ENCODE data around the gene HNRNPR. TPM values are rescaled to one million over a fixed set of nuclear protein-coding genes. Genes with fewer than 3 reads are reported as not detected.

HNRNPR gene
- total RNA-seq, 1 experiment from 2014 or later = 149 TPM

DNA sequence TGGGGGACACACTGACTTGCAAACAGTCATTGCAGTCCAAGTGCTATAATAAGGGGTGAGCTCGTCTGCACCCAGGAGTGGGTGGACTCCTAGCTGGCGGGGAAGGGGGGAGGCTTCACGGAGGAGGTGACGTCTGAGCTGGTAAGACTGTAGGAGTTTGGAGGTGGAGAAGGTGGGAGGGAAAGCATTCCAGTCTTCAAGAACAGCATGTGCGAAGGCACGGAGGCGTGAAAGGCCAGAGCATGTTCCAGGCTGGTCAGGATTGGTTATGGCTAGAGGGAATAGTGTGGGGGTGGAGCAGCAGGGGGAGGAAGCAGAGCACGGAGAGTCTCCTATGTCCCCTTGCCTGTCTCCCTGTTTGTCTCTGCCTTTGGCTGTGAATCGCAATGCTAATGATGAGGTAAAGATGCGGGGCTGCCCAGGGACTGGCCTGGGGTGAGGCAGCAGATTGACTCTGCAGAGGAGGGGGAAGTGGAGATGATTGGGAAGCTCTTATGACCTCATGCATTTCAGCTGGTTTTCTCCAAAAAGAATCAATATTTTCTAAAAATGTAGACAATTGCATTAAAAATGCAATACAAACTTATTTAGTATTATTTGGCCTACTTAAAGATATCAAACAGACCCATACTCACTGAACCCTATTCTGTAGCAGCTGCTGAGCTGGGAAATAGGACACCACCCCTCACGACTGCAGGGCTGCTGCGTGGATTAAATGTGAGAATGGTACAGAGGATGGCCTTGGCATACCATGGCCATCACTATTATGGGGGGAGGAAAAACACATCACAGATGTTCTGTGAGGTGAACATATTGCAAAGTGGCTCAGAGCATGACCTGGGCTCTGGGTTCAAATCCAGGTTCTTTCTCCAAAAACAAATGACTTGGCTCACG is 28.1 kb upstream of the HNRNPR start:
- H3K36me3 ChIP-seq = peaks cover 4% of the 10 kb centered on the region
- H3K4me3 ChIP-seq = no peak overlapping the region
- H3K27me3 ChIP-seq = no peaks in the 10 kb centered on the region
- H3K9me3 ChIP-seq = peaks cover 2% of the 10 kb centered on the region; the same call in 1 of the 2 replicates
- no peak for DNase-seq

DNA sequence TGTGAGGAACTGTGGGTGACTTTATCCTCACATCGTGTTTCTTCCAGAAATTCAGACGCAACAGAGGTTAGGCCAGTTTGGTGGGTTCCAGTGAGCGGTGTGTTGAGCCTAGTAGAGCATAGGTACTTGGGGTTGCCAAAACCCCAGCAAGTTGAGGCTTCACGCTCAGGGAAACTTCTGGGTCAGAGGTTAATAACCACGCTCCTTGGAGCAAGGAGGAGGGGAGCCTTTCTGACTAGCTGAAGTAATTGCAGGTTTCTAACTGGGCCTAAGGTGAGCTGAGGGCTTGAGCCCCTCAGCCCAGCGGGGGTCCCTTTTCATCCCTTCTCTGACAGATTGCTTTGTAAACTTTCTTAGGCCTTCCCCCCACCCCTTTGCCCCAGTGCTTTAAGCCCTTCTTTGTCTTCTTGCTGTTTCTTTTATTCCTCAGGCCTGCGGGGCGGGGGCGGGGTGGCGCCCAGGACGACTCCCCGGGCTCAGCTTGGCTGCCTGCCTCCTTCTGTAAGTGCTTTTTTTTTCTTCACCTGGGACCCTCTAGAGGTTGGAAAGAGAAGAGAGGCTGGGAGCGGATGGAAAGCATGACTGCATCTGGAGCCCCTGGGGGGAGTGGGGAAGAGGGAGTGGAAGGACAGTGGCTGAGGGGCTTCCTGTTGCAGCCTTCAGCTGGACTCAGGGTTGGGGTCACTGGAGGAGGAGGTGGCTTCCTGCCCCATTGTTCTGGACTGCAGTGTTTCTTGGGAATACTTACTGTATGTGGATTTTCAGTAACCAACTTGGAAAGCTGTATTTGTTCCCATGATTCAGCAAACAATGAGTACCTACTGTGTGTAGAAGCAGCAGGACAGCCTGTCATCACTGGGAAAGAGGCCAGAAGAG is 26.9 kb upstream of the HNRNPR start:
- Histone ChIP-seq H3K36me3 (peaks cover 16% of the 10 kb centered on the region), H3K4me3 (peak overlapping the region; percentile 74; the same call in 1 of the 2 replicates), H3K27me3 (no peaks in the 10 kb centered on the region), H3K9me3 (peaks cover 15% of the 10 kb centered on the region)
- DNase-seq = no peak

DNA sequence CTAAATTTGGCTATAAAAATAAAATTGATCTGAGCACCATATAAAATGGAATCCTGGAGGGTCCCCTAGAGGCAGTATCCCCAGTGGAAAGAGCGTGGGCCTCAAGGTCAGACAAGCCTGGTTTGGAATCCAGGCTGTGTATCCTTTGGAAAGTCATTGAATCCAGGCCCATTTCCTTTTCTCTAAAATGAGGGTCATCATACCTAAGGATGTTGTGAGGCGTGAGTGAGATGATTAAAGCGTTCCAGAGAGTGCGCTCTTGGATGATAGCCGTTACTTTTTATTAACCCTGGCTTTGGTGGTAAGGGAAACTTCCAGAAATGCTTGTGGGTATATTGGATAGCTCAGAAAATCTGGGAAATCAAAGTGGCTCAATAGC is 26.2 kb upstream of the HNRNPR start:
- Histone ChIP-seq H3K27me3 (no peaks in the 10 kb centered on the region), H3K9me3 (peaks cover 19% of the 10 kb centered on the region), H3K4me3 (peak overlapping the region; percentile 74), H3K36me3 (peaks cover 23% of the 10 kb centered on the region)
- no peak for DNase-seq

DNA sequence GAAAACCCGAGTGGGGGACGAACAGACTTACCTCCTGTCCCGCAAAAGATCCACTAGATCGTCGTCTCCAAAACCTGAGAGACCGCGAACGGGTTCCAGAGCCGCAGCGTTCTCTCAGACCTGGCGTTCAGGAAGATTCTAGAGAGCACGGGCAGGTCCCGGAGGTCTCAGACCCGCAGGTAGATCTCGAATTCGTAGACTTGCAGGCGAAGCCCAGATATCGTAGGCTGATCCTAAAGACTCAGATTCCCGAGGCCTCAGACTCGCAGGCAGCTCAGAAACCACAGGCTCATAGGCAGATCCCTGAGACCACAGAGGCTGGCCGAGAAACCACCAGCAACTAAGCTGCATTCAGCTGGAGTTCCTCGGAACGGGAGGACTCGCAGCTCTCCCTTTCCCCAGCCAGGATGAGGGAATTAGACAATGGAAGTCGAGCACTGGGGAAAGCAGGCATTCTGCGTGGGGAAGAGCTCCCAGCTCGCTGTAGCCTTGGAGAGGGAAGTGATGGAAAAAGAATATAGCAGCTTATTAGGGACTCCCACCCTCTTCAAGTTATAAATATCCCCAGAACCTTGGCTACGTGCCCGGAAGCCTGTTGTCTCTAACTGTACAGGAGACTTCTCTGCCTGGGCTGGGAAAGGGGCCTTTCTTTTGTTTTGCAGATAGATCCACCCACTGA is 25.4 kb upstream of the HNRNPR start, which contains the start of gene ZNF436:
Gene ZNF436, minus strand, starts transcription at position 502 of the 679 bp plus-strand sequence. CDS start 1,831 bp downstream, outside the sequence.
- DNase-seq = peak; percentile 75

DNA sequence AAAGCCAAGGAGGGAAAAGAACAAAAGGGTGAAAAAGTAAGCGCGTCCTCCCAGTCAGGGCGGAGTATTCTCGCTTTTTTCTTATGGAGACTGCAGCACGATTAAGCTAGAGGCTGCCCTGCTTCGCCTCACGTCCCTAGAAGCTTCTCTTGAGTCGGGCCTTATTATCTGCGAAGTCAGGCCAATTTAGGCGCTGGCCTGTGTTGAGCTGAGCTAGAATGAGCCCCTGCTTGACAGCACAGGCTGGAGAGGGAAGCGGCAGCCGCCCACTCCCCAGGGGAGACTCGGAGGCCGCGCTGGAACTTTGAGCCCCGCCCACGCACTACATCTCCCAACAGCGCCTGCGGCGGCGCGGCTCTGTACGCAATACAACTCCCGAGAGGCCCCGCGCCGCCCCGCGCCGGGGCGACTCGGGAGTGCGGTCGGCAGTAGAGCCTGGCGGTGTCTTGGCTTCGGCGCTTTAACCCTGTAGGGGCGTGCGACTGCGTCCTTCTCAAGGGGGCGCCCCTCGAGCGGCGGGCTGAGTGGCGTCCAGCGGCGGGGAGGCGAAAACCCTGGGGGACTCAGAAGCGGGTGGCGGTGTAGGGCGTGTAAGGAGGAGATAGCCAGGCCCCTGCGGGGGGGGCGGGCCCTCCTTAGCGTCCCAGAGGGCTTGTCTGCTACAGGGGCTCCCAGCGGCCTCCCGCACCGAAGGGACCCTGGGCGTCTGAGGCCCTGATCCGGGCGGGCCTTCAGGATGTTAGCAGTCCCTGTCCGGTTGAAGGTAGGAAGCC is 24.7 kb upstream of the HNRNPR start:
- Histone ChIP-seq H3K36me3 (peaks cover 36% of the 10 kb centered on the region), H3K4me3 (peak overlapping the region; percentile 74), H3K27me3 (no peaks in the 10 kb centered on the region), H3K9me3 (peaks cover 29% of the 10 kb centered on the region)
- DNase-seq = peak; percentile 93

More for the DNA sequence above, 25.4 kb upstream of the HNRNPR start, which contains the start of gene ZNF436:
- Histone ChIP-seq H3K4me3 (peak within 1 kb of the TSS; percentile 74), H3K9me3 (peaks cover 24% of the 10 kb centered on the region), H3K27me3 (no peaks in the 10 kb centered on the region), H3K36me3 (peaks cover 29% of the 10 kb centered on the region)

DNA sequence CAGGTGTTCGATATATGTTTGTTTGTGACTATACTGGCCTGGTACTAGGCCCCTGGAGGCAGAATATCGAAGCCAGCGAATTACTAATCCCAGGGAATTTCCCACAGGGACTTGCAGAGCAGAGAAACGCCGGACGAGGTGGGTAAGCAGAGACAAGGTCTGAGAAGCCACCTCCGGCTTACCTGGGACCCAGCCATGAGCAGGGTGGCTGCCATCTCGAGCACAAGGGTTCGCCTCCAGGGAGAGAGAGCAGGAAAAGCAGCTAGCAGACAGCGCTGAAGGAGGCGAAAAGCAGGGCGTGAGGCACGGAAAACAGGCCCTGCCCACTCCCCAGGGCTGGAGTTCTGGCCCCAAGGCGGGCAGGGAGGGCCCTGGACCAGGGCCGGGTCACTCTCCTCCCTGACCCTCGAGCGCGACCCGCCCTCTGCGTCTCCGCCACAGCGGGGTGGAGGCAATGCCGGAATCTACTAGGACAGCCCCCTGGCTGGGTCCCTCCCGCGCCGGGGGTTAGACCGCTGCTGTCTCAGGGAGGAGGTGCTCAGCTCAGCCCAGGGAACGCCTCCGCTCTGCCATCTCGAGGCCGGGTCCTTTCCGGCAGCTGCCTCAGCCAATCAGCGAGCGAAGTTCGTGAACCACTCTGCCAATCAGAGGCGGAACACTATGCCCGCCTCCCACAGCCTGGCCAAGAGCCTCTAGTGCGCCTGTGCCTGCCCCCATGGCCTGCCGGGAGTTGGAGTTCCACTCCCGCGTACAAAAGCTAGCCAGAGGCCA is 23.9 kb upstream of the HNRNPR start:
- peaks cover 36% of the 10 kb centered on the region for H3K9me3 ChIP-seq
- H3K27me3 ChIP-seq = no peaks in the 10 kb centered on the region
- peaks cover 44% of the 10 kb centered on the region for H3K36me3 ChIP-seq
- H3K4me3 ChIP-seq = peak overlapping the region; percentile 74
- peak; percentile 99 for DNase-seq

DNA sequence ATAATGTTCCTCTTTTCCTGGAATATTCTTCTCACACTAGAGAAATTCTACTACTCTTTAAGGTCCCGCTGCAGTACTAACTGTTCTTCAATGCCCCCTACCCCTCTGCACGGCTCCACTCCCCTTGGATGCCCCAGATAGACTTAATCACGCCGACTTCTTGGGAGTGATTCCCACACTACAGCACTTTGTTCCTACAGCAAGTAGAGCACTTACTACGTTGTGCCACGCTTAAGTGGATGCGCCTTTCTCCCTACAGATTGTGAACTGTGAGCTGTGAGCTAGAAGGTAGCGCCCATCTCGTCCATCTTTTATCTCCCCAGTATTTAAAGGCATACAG is 23.3 kb upstream of the HNRNPR start:
- no peaks in the 10 kb centered on the region for H3K27me3 ChIP-seq
- H3K4me3 ChIP-seq = peak overlapping the region; percentile 74
- H3K9me3 ChIP-seq = peaks cover 42% of the 10 kb centered on the region
- peaks cover 49% of the 10 kb centered on the region for H3K36me3 ChIP-seq
- no peak for DNase-seq

DNA sequence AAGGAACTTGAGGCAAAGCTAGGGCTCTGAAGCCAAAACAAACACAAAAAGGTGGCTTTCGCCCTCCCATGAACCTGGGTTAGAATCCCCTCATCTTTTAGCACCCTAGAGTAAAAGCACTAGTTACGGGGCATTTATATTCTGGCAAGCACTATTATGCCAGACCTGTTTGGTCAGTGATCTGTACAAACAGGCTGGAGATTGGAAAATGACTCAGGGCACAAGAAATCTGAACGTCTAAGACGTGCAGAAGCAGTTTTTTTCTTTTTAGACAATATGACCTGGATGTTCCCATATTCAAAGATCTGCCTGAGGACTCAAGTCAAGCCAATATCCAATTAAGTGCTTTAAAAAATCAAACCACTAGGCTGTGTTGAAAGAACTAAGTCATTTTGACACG is 22.5 kb upstream of the HNRNPR start:
- H3K4me3 ChIP-seq = no peak overlapping the region
- peaks cover 58% of the 10 kb centered on the region for H3K36me3 ChIP-seq
- peaks cover 50% of the 10 kb centered on the region for H3K9me3 ChIP-seq
- no peak for DNase-seq
- no peaks in the 10 kb centered on the region for H3K27me3 ChIP-seq

DNA sequence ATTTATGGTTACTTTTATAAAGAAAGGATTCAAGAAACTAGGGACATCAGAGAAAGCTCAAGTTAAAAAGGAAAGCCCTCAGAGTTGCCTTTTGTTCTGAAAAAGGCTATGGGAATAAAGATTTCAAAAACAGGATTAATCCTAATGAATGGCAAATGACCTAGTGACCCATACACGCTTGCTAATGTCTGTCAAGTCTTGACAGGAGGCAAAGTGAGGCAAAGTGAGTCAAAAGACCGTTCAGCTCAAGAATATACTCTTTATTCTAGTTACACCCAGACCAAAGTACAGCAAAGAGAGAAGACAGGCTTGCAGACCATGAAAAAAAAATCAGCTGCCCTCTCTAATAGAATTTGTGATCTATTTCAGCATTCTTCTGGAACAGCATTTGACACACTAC is 22.1 kb upstream of the HNRNPR start:
- Histone ChIP-seq H3K9me3 (peaks cover 55% of the 10 kb centered on the region), H3K4me3 (no peak overlapping the region), H3K27me3 (no peaks in the 10 kb centered on the region), H3K36me3 (peaks cover 62% of the 10 kb centered on the region)
- DNase-seq = no peak

DNA sequence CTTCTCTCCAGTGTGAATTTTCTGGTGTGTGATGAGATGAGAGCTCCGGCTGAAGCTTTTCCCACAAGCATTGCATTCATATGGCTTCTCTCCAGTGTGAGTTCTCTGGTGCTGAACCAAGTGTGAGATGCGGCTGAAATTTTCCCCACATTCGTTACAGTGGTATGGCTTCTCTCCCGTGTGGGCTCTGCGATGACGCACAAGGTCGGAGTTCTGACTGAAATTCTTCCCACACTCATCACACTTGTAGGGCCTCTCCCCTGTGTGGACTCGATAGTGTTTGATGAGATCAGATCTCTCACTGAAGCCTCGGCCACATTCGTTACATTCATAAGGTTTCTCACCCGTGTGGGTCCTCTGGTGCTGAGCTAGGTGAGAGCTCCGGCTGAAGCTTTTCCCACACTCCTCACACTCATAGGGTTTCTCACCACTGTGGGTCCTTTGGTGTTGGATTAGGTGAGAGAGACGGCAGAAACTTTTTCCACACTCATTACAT is 18.2 kb upstream of the HNRNPR start:
- no peak for DNase-seq
- Histone ChIP-seq H3K4me3 (no peak overlapping the region), H3K9me3 (peaks cover 76% of the 10 kb centered on the region), H3K36me3 (peaks cover 87% of the 10 kb centered on the region), H3K27me3 (no peaks in the 10 kb centered on the region)

DNA sequence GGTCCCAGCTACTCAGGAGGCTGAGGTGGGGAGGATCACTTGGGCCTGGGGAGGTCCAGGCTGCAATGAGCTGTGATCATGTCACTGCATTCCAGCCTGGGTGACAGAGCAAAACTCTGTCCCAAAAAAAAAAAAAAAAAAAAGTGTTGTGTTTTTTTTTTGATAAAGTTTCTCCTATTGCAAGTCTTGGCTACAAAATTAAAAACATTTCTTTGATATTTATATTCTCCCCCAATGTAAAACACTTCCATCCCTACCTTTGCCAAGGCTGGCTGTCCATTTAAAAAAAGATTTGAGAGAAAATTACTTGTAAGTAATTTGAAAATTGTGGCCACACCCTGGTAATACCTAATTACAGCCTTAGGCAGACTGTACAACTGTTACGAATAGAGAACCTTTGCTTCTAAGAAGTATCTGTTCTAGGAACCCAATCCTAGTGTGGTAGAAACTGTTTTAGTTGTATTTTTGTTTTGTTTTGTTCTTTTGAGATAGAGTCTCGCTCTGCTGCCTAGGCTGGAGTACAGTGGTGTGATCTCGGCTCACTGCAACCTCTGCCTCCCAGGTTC is 14.3 kb upstream of the HNRNPR start:
- Histone ChIP-seq H3K27me3 (no peaks in the 10 kb centered on the region), H3K36me3 (peaks cover 53% of the 10 kb centered on the region)

DNA sequence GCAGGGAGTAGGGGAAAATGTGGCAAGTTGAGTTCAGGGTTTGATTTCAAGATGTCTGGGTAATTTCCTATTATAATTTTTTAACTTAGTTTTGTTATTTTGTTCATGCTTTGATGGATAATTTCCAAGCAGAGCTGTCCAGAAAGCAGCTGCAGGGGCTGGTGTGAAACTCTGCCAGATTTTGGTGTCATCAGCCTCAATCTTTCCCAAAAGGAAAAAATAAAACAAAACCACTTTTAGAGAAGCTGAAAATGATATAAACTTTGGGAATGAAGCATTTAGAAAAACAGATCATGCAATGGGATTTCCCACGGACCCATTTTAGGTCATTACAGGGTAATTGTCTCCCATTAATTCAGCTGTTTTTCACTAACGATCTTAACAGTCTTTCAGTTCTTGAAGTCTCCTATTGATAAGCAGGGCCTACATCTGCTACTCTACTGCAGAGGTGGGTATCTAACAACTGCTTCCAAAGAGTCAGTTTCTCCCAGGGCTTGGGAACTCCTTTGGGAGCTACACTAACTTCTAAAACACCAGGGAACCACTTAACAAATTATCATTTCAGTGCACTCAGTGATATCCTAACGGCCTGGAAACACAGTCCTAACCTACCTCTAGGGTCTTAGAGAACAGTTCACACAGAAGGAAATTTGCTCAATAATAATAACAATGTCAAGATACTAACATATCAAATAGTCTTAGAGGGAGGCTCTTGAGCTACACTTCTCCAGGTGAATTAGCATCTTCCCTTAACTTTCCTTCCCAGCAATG is 13.2 kb upstream of the HNRNPR start:
- no peaks in the 10 kb centered on the region for H3K27me3 ChIP-seq
- peaks cover 42% of the 10 kb centered on the region for H3K36me3 ChIP-seq
- H3K9me3 ChIP-seq = peaks cover 35% of the 10 kb centered on the region
- no peak for DNase-seq
- no peak overlapping the region for H3K4me3 ChIP-seq

More for the DNA sequence above, 14.3 kb upstream of the HNRNPR start:
- Histone ChIP-seq H3K4me3 (no peak overlapping the region), H3K9me3 (peaks cover 46% of the 10 kb centered on the region)
- no peak for DNase-seq

DNA sequence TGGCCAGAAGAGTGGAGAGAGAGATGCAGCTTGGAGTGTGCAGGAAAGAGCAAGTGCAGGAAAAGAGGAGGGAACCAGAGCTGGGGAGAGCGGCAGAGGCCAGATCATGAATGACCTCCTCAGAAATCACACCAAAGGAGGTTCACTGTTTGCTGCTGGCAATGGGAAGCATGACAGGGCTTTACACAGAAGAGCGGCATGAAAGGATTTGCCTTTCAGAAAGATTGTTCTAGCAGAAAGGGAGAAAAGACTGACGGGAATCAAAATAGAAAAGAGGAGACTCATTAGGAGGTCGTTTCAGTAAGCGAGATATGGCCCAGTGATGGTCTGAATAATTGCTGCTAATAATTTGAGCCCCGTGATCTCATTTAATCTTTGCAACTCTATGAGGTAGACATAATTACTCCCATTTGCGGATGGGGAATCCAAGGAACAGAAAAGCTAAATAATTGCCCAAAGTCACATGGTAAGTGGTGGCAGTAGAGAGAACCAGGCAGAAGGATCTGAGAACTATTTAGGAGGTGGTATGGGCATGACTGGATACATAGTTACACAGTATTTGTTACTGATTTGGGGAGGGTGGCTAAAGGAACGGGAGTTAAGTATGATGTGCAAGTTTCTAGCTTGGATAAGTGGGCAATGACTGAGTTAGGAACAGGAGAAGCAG is 12.5 kb upstream of the HNRNPR start:
- no peak for DNase-seq
- no peaks in the 10 kb centered on the region for H3K27me3 ChIP-seq
- no peak overlapping the region for H3K4me3 ChIP-seq
- H3K36me3 ChIP-seq = peaks cover 35% of the 10 kb centered on the region
- H3K9me3 ChIP-seq = peaks cover 28% of the 10 kb centered on the region

DNA sequence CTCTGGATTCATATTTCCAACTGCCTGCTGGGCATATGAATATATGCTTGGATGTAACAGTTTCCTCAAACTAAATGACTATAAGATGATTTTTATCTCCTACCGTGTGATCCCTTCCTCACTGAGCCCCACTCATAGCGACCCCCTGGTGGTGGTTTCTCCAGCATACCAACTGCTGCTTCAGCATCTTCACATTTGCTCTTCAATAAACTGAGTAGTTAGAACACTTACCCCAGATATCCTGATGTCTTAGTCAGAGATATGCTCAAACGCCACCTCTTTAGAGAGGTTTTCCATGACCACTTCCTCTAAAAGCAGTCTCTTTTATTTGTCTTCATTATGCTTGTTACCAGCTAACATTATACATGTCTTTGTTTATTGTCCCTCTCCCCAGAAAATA is 10.2 kb upstream of the HNRNPR start:
- H3K4me3 ChIP-seq = no peak overlapping the region
- no peaks in the 10 kb centered on the region for H3K27me3 ChIP-seq
- peaks cover 12% of the 10 kb centered on the region for H3K36me3 ChIP-seq
- peaks cover 5% of the 10 kb centered on the region for H3K9me3 ChIP-seq
- no peak for DNase-seq

Measured in MG63 (cell line).